ENCODE data around the gene XPO6.

Gene XPO6

GRCh38 chr16:28139530-28139929 lies 72.2 kb downstream of the XPO6 start:
- DNase-seq (ENCODE audit: low read depth): no peak
- H3K4me3 ChIP-seq (ENCODE audit: control insufficient read depth, low read depth, low read length): no peak overlapping the region
- TF ChIP-seq, protein P1, sequence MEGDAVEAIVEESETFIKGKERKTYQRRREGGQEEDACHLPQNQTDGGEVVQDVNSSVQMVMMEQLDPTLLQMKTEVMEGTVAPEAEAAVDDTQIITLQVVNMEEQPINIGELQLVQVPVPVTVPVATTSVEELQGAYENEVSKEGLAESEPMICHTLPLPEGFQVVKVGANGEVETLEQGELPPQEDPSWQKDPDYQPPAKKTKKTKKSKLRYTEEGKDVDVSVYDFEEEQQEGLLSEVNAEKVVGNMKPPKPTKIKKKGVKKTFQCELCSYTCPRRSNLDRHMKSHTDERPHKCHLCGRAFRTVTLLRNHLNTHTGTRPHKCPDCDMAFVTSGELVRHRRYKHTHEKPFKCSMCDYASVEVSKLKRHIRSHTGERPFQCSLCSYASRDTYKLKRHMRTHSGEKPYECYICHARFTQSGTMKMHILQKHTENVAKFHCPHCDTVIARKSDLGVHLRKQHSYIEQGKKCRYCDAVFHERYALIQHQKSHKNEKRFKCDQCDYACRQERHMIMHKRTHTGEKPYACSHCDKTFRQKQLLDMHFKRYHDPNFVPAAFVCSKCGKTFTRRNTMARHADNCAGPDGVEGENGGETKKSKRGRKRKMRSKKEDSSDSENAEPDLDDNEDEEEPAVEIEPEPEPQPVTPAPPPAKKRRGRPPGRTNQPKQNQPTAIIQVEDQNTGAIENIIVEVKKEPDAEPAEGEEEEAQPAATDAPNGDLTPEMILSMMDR (conservative IDR thresholded peaks at IDR 0.05; ENCODE audit: control insufficient read depth, insufficient read depth, low read depth, low read length): no peak

DNA sequence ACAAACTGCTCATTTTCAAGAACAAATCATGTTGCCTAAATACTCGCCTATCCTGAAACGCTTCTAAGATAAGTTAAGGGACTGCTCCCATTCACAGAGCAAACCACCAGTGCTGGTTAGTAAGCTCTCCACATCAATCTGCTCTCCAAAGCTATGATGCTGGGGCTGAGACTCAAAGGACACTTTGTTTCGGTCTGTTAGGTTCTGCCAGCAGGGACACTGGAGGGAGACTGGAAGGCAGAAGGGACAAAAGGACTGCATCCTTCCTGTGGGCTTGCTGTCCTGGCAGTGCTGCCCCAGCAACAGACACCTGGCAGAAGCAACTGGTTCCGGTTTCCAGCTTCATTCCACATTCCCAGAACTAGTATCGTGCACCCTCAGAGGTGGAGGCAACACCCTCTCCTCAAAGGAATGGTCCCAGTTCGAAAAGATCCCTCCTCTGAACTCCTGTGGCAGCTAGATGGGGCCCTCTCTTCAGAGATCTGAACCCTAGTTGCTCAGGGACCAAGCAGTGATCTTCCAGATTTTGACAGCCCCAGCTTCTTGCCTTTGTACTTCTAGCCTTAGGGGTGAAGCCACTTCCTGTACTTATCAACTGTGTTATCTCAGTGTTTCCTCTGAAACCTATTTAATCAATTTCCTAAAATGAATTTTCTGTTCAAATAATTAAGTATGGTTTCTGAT lies 74.9 kb downstream of the XPO6 start:
- no peak for DNase-seq (ENCODE audit: low read depth)
- no peak overlapping the region for H3K4me3 ChIP-seq (ENCODE audit: control insufficient read depth, low read depth, low read length)
- TF ChIP-seq, protein P1 (conservative IDR thresholded peaks at IDR 0.05; ENCODE audit: control insufficient read depth, insufficient read depth, low read depth, low read length): no peak

DNA sequence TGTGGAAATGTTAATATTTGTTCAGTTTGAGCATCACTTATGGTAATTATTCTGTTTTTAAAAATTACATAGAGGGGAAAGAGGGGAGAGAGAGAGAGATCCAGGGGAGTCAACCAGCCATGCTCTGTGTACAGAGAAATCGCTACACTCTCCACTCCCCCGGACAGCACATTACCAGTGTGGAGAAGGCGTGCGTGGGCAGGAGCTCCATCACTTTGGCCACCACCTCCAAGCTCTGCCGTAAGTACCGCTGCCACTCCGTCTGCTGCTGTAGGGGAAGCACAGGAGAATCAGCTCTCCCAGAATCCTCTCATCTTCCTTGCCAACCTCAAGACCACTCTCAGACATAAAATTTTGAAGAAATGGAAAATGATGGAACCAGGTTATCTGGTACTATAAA lies 78.1 kb downstream of the XPO6 start:
- no peak for DNase-seq (ENCODE audit: low read depth)
- TF ChIP-seq, protein P1 (conservative IDR thresholded peaks at IDR 0.05; ENCODE audit: control insufficient read depth, insufficient read depth, low read depth, low read length): no peak

DNA sequence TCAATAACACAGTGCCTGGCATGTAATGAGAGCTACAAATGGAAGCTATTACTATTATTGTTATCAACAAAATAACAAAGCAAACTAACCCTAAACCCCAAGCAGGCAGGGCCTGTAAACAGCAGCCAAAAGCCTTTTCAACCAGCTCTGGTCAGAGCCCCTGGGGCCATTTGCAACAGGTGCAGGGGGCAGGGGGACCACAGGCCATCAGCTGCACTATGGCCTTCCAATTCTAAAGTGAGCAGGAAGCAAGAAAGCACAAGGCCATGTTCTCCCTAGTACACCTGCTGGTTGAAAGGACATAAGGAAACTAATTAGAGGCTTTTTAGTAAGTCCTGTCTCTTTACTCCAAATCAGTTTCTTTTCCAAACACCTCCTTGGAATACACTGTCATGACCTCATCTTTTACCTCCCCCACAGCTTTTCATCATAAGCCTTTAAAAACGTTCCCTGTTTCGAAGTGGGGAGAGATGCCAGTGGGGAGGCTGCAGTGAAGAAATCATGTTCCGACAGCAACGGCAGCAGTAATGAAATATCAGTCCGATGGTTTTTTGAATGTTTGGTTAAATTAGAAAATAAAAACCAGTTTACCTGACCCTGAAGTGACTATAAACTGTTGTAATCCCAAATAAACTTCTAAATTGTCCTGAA lies 79.9 kb downstream of the XPO6 start:
- TF ChIP-seq, protein P1 (conservative IDR thresholded peaks at IDR 0.05; ENCODE audit: control insufficient read depth, insufficient read depth, low read depth, low read length): no peak
- no peak overlapping the region for H3K4me3 ChIP-seq (ENCODE audit: control insufficient read depth, low read depth, low read length)
- no peak for DNase-seq (ENCODE audit: low read depth)

More for the DNA sequence above, 78.1 kb downstream of the XPO6 start:
- H3K4me3 ChIP-seq (ENCODE audit: control insufficient read depth, low read depth, low read length): no peak overlapping the region

GRCh38 chr16:28131181-28131580 lies 80.6 kb downstream of the XPO6 start:
- H3K4me3 ChIP-seq (ENCODE audit: control insufficient read depth, low read depth, low read length): no peak overlapping the region
- DNase-seq (ENCODE audit: low read depth): no peak
- TF ChIP-seq, protein P1 (conservative IDR thresholded peaks at IDR 0.05; ENCODE audit: control insufficient read depth, insufficient read depth, low read depth, low read length): no peak

DNA sequence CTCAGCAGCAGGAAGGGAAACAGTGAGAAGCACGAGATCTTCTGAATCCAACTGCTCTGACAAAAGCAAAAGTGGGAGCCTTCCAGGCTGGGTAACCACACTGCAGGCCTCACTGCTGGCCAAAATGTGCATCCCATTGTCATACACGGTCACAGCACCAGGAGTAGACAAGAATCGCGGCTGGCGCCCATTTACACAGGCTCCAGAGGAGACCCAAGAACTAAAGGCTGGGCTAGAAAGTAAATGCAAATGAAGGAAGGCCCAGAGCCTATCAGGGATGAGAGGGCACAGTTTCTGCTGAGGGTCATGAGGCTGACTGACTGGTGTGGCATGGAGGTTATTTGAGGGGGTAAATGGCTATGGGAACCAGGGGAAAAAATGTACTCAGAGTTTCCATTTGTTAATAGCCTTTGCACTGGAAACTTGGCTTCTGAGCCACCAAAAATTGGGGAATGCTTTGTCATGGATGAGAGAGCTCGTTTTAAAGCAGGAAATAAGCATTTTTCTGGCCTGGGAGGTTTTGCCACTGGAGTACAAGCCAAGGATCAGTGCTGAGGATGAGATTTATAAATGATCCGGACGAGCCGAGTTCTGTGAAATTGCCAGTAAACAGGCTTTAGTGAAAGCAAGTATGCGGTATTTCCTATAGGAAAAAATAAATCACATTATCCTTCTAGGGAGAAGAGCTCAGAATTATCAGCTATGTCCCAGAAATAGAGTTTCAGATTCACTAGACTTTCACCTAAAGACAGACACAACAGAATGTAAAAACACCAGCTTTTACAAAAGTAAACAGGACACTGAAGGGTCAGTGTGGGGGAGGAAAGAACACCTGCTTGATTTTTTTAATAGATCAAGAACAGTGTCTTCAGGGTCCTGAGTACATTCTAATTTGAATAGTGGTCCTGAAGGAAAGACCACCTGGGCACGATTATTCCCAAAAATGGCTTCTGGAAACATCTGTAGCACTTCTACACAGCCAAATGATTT lies 81.4 kb downstream of the XPO6 start:
- DNase-seq (ENCODE audit: low read depth): peak; percentile 12
- TF ChIP-seq, protein P1 (conservative IDR thresholded peaks at IDR 0.05; ENCODE audit: control insufficient read depth, insufficient read depth, low read depth, low read length): no peak
- no peak overlapping the region for H3K4me3 ChIP-seq (ENCODE audit: control insufficient read depth, low read depth, low read length)
